Measurements from ENCODE around the gene ZNF181.

ZNF181 gene

DNA sequence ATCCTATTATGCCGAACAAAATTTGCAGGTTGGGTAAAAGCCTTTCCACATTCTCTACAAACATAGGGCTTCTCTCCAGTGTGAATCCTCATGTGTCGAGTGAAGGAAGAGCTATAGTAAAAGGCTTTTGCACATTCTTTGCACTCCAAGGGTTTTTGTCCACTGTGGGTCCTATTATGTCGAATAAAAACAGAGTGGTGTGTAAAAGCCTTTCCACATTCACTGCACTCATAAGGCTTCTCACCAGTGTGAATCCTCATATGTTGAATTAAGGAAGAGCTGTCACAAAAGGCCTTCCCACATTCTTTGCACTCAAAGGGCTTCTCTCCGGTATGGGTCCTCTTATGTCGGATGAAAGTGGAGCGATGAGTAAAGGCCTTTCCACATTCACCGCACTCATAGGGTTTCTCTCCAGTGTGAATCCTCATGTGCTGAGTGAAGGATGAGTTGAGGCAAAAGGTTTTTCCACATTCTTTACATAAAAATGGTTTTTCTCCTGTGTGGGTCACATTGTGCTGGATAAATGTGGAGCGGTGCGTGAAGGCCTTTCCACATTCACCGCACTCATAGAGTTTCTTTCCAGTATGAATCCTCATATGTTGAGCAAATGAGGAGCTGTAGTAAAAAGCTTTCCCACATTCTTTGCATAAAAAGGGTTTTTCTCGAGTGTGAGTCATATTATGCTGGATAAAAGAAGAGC is 25.3 kb downstream of the ZNF181 start:
- FAIRE-seq = no peak

DNA sequence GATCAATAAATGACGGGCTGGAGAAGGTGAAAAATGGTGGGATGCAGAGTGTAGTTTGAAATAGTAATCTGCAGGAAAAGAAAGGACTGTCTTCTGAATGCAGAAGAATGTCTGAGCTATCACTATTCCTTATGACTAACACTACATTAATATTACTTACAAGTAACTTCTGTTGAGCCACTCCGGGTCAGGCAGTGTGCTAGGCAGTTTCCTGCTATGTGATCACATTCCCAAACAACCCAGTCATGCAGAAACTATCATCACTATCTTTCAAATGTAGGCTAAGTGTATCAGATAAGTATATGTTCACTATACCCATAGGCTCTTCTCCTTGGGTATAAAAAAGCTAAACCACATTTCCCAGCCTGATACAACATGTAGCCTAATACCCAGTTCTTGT is 32.3 kb downstream of the ZNF181 start:
- no peak for FAIRE-seq

DNA sequence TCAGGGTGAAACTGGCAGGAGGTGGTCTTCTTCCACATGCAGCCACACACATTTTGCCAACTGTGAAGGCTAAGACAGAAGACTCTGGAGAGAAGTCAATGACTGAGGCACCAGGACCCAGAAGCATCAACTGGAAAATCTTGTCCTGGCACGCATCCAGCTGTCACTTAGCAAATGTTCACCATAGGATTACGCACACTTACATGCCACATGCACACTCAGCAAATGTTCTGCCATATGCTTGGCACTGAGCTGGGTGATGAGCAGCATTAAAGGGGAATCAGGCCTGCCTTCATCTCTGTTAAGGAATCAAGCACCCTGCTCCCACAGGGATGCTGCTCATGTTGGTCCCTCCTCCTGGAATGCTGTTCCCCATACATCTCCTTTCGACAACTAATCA is 33.9 kb downstream of the ZNF181 start:
- FAIRE-seq = no peak

DNA sequence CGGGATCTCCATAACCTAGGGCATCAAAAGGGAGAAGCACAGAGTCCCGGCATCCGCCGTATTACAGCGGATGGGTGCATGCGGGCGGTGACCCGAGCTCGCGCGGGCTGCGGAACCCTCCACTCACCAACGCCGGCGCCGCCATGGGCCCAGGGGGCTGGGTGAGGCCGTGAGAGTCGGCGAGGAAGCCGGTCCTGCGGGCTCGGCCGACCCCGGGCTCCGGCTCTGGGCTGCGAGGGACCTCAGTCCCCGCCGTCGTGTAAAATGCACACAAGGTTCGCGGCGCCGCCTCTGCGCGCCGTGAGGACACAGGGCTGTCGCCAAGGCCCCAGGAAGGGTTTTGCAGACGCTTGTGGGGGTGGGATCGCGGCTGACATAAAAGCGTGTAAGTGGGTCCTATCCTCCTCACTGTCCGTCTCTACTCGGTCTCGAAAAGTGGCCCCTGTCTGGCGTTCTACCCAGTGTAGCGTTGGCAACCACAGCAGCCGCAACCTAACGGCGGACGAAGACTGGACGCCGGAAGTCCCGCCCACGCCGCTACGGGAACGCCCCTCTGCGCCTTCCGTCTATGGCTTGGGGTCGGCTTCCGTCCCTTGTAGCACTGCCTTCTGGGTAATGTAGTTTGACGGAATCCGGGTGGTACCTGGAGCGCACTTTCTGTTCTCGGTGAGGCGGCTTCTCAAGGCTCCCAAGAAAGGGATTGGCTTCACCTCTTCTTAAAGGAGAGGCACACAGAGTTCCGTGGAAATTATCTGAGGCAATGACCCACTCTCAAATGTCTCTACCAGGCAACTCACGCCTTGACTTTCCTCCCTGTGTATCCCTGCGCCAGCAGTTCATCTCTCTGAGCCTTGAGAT is 38.9 kb downstream of the ZNF181 start, which contains the start of gene ZNF599:
Gene ZNF599, minus strand, starts transcription at position 519 of the 858 bp plus-strand sequence. Its CDS starts 374 bp downstream, at position 145.
- FAIRE-seq = no peak

DNA sequence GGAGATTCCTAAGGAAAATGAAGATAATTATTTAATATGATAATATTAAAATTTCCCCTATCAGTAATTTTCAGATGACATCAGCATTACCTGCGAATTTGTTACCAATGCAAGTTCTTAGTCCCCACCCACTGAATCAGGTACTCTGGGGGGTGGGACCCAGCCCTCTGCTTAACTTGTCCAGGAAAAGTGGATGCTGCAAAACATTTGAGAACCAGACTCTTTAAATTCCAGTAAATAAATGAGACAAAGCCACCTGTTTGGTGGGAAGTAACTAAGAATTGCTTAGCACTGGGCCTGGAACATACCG is 39.5 kb downstream of the ZNF181 start:
- no peak for FAIRE-seq

DNA sequence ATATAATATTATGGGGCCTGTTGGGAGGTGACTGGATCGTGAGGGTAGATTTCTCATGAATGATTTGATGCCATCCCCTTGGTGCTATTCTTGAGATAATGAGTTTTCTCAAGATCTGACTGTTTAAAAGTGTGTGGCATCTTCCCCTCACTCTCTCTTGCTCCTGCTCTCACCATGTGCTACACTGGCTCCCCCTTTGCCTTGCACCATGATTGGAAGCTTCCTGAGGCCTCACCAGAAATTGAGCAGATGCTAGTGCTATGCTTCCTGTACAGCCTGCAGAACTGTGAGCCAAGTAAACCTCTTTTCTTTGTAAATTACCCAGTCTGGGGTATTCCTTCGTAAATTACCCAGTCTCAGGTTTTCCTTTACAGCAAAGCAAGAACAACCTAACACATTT is 40.8 kb downstream of the ZNF181 start:
- no peak for FAIRE-seq

DNA sequence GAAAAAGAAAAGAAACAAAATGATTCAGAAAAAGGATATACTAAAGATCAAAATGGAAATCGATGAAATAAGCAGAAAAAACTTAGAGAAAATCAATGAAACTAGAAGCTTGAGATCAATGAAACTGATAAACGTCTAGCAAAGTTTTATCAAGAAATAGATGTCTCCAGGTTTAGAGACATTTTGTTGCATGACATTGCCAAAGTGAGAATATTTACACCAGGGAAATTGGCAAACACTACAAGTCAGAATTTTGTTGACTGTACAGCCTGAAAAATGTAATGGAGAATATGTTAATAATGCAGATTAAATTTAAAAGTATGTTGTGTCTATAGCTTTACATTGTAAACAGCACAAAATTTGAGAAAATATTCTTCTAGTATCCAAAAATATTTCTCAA is 44.3 kb downstream of the ZNF181 start:
- no peak for FAIRE-seq

DNA sequence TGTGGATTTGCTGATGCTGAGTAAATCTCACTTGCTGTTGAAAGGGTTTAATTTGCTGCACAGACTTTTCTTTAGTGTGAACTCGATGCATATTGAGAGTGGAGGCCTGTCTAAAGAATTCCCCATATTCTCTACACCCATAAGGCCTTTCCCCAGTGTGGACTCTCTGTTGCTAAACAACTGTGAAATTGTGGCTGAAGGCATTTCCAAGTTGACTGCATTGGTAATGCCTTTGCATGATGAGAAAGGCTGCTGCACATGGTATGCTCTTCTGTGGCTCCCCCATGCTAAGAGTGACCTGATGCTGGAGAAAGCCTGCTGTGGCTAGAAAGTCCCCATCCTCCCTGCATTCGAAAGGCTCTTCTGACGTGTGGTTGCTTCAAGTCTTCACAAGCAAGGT is 45.6 kb downstream of the ZNF181 start:
- no peak for FAIRE-seq

DNA sequence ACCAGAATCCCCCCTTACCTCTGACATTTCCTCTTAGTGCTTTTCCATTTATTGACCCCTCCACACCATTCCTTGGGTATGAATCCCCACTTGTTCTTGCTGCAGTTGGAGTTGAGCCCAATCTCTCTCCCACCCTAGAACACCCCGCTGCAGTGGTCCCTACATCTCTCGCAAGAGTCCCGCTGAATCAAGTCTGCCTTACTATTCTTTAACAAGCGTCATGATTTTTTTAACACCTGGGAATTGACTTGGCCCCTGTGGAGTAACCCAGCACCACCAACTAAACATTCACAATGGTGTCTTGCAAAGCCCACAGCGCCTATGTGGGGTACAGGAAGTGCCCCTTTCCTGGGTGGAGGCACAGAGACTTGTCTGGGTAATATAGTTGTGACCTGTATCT is 52.2 kb downstream of the ZNF181 start:
- FAIRE-seq = no peak

DNA sequence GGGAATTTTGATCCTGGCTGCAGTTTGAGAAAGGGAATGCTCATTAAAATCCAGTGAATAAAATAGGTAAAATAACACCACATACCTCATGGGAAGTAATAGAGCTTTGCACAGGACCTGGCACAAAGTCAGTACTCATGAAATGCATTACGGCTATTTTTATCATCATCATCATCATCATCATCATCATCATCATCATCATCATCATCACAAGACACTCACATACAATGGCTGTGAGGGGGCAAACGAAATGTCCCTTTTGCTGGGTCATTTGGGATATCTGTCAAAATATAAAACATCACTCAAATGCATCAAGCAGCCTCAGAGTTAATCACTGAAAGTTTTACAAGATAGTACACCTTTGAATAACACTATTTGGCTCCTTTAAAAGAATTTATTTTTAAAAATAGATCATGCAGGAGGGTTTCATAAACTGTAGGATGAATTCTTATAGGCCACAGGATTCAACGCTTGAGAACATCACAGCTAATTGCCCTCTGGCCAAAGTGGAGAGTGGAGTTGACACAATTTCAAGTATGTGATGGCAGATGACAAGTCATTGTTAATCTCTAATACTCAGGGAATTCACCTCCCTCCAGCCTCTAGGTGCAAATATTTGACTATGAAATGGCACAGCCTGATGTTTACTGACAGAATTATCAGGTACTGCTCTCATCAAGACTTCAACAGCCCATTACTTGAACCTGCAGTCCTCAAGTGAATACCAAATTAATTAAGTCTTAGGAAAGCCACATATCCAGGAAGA is 53.2 kb downstream of the ZNF181 start:
- FAIRE-seq = no peak

DNA sequence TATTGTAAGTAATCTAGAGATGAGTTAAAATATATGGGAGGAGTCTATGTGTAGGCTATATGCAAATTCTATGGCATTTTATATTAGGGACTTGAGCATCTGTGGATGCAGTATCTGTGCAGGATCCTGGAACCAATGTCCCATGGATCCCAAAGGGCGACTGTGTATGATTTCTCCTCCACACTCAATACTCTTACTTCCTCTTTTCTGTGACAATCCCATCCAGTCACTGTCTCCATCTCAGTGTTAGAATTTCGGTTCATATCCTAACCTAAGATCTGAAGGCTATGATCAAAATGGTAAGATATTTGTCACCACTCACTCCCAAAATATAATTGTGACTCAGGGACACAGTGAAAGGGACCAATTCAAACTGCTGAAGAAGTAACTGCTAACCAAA is 54.0 kb downstream of the ZNF181 start:
- FAIRE-seq = no peak

DNA sequence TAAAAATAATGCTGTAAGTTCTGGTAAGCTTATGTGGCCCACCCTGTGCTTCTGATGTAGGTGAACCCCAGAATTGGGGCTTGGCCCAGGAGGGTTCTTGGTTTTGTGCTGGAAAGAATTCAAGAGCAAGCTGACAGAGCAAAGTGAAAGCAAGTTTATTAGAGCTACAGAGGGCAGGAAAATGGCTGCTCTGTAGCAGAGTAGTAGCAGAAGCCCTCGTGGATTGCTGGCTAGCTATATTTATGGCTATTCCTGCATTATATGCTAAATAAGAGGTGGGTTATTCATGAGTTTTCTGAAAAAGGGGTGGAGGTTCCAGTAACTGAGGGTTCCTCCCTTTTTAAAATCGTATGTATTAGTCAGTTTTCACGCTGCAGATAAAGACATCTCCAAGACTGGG is 59.5 kb downstream of the ZNF181 start:
- FAIRE-seq = no peak

DNA sequence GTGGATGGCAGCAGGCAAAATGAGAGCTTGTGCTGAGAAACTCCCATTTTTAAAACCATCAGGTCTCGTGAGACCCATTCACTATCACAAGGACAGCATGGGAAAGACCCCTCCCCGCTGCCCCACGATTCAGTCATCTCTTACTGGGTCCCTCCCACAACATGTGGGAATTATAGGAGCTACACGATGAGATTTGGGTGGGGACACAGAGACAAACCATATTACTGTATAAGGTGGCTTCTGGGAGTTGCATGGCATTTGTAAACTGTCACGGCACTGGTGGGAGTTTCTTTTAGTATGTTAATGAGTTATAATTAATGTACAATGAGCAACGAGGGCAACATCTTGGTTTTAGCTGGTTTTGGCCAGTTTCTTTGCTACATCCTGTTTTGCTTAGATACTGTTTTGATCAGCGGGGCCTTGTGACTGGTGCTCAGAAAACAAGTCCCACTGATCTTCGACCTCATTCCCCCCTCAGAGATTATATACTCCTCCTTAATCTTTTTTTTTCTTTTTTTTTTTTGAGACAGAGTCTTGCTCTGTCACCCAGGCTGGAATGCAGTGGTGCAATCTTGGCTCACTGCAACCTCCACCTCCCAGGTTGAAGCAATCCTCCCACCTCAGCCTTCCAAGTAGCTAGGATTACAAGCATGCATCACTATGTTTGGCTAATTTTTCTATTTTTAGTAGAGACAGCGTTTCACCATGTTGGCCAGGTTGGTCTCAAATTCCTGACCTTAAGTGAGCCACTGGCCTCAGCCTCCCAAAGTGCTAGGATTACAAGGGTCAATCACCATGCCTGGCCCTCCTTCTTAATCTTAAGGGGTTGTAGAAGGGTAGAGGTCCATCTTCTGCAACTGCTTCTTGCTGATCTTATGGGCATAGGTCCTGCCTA is 60.3 kb downstream of the ZNF181 start:
- no peak for FAIRE-seq
